IPS-11a (cell line): Measurements from ENCODE around the gene PRMT2.
A peak's percentile ranks its signal among the peaks of the same experiment; 100 is the strongest.
"Not testable (repeated sequence)": the region's sequence is repeated elsewhere in the genome, so short reads cannot be mapped to it uniquely, and the experiment has no call there.

ENCODE experiments used
- H3K4me3 ChIP-seq: one replicate; pipeline ENCODE4 v1.5.1; 2013; ENCODE audit warnings: low read depth, low read length, control low read depth

Gene PRMT2

GRCh38 chr21:46666941-46667740 is 31.7 kb downstream of the PRMT2 start:
- H3K4me3 ChIP-seq = peak overlapping the region; percentile 70

- peak overlapping the region; percentile 70 for H3K4me3 ChIP-seq
Measured at GRCh38 chr21:46667741-46668380, 32.4 kb downstream of the PRMT2 start.

- peak overlapping the region; percentile 70 for H3K4me3 ChIP-seq
Measured at GRCh38 chr21:46668381-46668780, 32.9 kb downstream of the PRMT2 start.

- not testable (repeated sequence) for H3K4me3 ChIP-seq
Measured at GRCh38 chr21:46668904-46669303, 33.4 kb downstream of the PRMT2 start.

GRCh38 chr21:46674430-46675007 is 39.0 kb downstream of the PRMT2 start:
- H3K4me3 ChIP-seq = no peak overlapping the region

- no peak overlapping the region for H3K4me3 ChIP-seq
Measured at GRCh38 chr21:46675595-46676280, 40.3 kb downstream of the PRMT2 start.

GRCh38 chr21:46676542-46676941 is 41.1 kb downstream of the PRMT2 start:
- not testable (repeated sequence) for H3K4me3 ChIP-seq

GRCh38 chr21:46681593-46681992 is 46.1 kb downstream of the PRMT2 start:
- H3K4me3 ChIP-seq = not testable (repeated sequence)

GRCh38 chr21:46698652-46699051 is 63.2 kb downstream of the PRMT2 start:
- H3K4me3 ChIP-seq = not testable (repeated sequence)

GRCh38 chr21:46699104-46699503 is 63.6 kb downstream of the PRMT2 start:
- H3K4me3 ChIP-seq = not testable (repeated sequence)
